Naive thymus-derived CD4-positive, alpha-beta T cell (primary cell): ENCODE results near the gene DKK3. TPM values are rescaled to one million over a fixed set of nuclear protein-coding genes. Genes with fewer than 3 reads are reported as not detected.
A peak's percentile ranks its signal among the peaks of the same experiment; 100 is the strongest.

Experiments used
- ATAC-seq: fragments of 150-1000 bp; cut with Tn5 transposase; 2 replicates; pipeline ENCODE4 v1.10.0; 2021; ENCODE audit warnings: mild to moderate bottlenecking, moderate library complexity
- CTCF ChIA-PET: fragments of 350-600 bp; sonication (Branson Sonifier 250); formaldehyde crosslinking; loops from one replicate; lab custom pipeline; 2021; ENCODE audit warnings: antibody characterized with exemption; lab: Charles Lee
- POLR2A ChIA-PET: fragments of 350-600 bp; sonication (Branson Sonifier 250); formaldehyde crosslinking; loops from one replicate; lab custom pipeline; 2021; ENCODE audit warnings: antibody characterized with exemption, inconsistent platforms; lab: Charles Lee
- DNase-seq, 9 donors: peaks; one replicate each; pipeline versions ENCODE4 v3.0.0 to v3.0.0-alpha.2; 2020 to 2022; ENCODE audit warnings: mixed read lengths in 1 of 9
- H3K27ac ChIP-seq: one replicate; pipeline ENCODE4 v1.7.0; 2013; ENCODE audit warnings: mild to moderate bottlenecking, low read depth, low read length, moderate library complexity
- H3K27me3 ChIP-seq, 2 donors: one replicate each; pipeline ENCODE4 v1.7.0; 2013; ENCODE audit warnings: low read length in 2 of 2, mild to moderate bottlenecking in 2 of 2, moderate library complexity in 2 of 2; ENCODE audit not compliant: control insufficient read depth in 2 of 2, insufficient read depth in 2 of 2
- H3K36me3 ChIP-seq, 3 experiments: 1 replicate in 2 of 3; 2 replicates in 1 of 3; pipeline ENCODE4 v1.7.0; 2013; ENCODE audit warnings: low read length in 3 of 3, mild to moderate bottlenecking in 3 of 3, moderate library complexity in 1 of 3; ENCODE audit not compliant: insufficient read depth in 3 of 3, control insufficient read depth in 2 of 3
- H3K4me1 ChIP-seq, 2 donors: one replicate each; pipeline ENCODE4 v1.7.0; 2013; ENCODE audit warnings: low read length in 2 of 2, mild to moderate bottlenecking in 2 of 2, moderate library complexity in 1 of 2; ENCODE audit not compliant: control insufficient read depth in 2 of 2, insufficient read depth in 2 of 2
- H3K4me3 ChIP-seq: 2 replicates; pipeline ENCODE4 v1.7.0; 2013; ENCODE audit warnings: mild to moderate bottlenecking, low read length
- H3K9me3 ChIP-seq, 3 experiments: 1 replicate in 2 of 3; 2 replicates in 1 of 3; pipeline ENCODE4 v1.7.0; 2013; ENCODE audit warnings: low read length in 3 of 3; ENCODE audit not compliant: control insufficient read depth in 2 of 3
- H3K27ac Mint-ChIP-seq, 9 donors: one replicate each; pipeline ENCODE4 v1.8.0; 2020 to 2022; ENCODE audit warnings: mixed read lengths in 9 of 9, mild to moderate bottlenecking in 8 of 9, moderate library complexity in 5 of 9, inconsistent platforms in 2 of 9
- H3K27me3 Mint-ChIP-seq, 5 donors: one replicate each; pipeline ENCODE4 v1.8.0; 2021 to 2022; ENCODE audit warnings: mixed read lengths in 5 of 5, mild to moderate bottlenecking in 1 of 5
- H3K36me3 Mint-ChIP-seq, 5 donors: one replicate each; pipeline ENCODE4 v1.8.0; 2020 to 2022; ENCODE audit warnings: mixed read lengths in 5 of 5, mild to moderate bottlenecking in 3 of 5, inconsistent platforms in 1 of 5
- H3K4me1 Mint-ChIP-seq, 7 donors: one replicate each; pipeline ENCODE4 v1.8.0; 2020 to 2022; ENCODE audit warnings: mixed read lengths in 7 of 7, mild to moderate bottlenecking in 3 of 7, inconsistent platforms in 1 of 7
- H3K4me3 Mint-ChIP-seq, 10 donors: one replicate each; pipeline ENCODE4 v1.8.0; 2020 to 2022; ENCODE audit warnings: mild to moderate bottlenecking in 10 of 10, mixed read lengths in 10 of 10, moderate library complexity in 6 of 10, inconsistent platforms in 2 of 10
- H3K9me3 Mint-ChIP-seq, 11 donors: one replicate each; pipeline ENCODE4 v1.8.0; 2020 to 2022; ENCODE audit warnings: mixed read lengths in 11 of 11, mild to moderate bottlenecking in 4 of 11, inconsistent platforms in 1 of 11, moderate library complexity in 1 of 11
- intact Hi-C, 2 donors: fragments of 100-400 bp; cut with micrococcal nuclease; formaldehyde crosslinking; loops; one replicate each; pipeline ENCODE4 v1.15.1; 2023
- polyA plus RNA-seq, 2 donors: library from polyadenylated mRNA; unstranded; fragments of 300-500 nt; fragmentation: Illumina TruSeq; gene quantifications; one replicate each; pipeline ENCODE4 v1.2.3, GENCODE V29; 2021
- total RNA-seq, 6 experiments: library from RNA in 5 of 6; stranded (reverse) in 5 of 6; gene quantifications; 1 replicate in 5 of 6; 2 replicates in 1 of 6; pipeline ENCODE4 v1.2.3 and lab custom pipeline; 2021 to 2026

DKK3 gene
- total and polyA plus RNA-seq, 7 experiments from 2014 or later = 0.32 to 1.4 (median 0.38) TPM; not detected in 4

DNA sequence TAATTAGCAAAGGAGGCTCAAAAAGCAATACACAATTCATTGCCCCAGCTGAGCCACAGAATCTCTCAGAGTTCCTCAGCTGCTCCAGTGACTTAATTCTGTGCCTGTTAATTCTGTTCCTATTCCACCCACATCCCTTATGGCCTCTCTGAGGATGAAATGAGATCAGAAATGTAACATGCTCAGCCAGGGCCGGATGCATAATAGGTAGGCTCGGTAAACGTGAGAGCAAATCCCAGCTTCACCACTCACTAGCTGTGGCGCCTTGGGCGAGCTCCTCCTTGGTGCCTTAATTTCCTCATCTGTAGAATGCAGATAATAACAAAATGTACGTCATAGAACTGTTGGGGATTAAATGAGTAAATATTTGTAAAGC is 42.8 kb upstream of the DKK3 start:
- Histone ChIP-seq H3K4me3 (no peak overlapping the region), H3K36me3 (no peaks in the 10 kb centered on the region), H3K4me1 (peaks cover 0 to 3% of the 10 kb centered on the region in 2 donors), H3K9me3 (no peaks in the 10 kb centered on the region), H3K27ac (no peak overlapping the region), H3K27me3 (no peaks in the 10 kb centered on the region)
- Mint-ChIP-seq H3K36me3 (no peaks in the 10 kb centered on the region), H3K27ac (no peak overlapping the region), H3K4me3 (no peak overlapping the region), H3K27me3 (peaks cover 0 to 6% (median 0%) of the 10 kb centered on the region in 5 donors), H3K4me1 (peaks cover 0 to 13% (median 3%) of the 10 kb centered on the region in 7 donors), H3K9me3 (no peaks in the 10 kb centered on the region)
- POLR2A ChIA-PET = interaction anchor here (1.0 kb wide), 1 partner anchor 233 kb away, joined by 3 read pairs; no protein-coding TSS in a partner anchor
- CTCF ChIA-PET = interaction anchor here (0.8 to 14.9 kb wide), 5 partner anchors 8 to 231 kb away, joined by 3 to 259 read pairs (median 3); no protein-coding TSS in a partner anchor
- DNase-seq (no peak), ATAC-seq (no peak)
- intact Hi-C loops = no loop called here

DNA sequence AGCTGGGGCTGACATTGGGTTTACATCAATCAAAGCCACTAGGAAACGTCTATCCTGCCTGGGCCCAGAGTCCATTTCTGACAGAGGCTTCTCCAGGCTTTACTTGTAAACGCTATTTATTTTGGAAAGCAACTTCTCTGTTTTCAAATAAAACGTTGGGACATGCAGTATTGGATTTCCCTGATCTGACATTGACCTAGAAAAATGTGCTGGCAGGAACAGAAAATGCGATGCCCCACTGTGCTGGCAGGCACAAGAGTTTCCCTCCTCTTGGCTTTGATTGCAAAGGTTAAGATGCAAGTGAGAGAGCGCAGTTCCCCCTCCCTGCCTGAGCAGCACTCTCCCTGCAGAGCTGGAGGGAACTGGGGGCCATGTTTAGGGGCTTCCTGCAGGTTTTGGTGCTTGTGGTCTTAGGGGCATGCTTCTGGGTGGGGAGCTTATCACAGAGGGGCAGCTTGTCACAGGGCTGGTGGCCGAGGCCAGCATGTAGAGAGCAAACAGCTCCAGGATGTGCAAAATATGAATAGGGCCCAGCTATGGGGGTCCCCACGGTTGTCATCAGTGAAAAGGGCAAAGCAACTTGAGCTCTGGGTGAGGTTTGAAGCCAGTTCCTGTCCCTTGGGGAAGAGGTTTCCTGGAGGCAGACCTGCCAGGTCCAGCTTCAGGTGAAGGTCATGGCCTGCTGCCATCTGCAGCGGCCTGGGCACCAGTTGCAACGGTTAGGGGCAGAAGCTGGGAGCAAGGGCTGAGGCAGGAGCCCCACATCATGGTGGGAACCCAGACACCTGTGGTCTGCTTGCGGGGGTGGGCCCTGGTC is 42.3 kb upstream of the DKK3 start:
- ChIA-PET CTCF (interaction anchor here (0.8 to 14.9 kb wide), 5 partner anchors 8 to 231 kb away, joined by 3 to 259 read pairs (median 3); no protein-coding TSS in a partner anchor), POLR2A (interaction anchor here (1.0 kb wide), 1 partner anchor 234 kb away, joined by 3 read pairs; no protein-coding TSS in a partner anchor)
- no peak overlapping the region for H3K4me3 ChIP-seq
- peaks cover 0 to 3% of the 10 kb centered on the region in 2 donors for H3K4me1 ChIP-seq
- no peaks in the 10 kb centered on the region for H3K9me3 ChIP-seq
- H3K36me3 Mint-ChIP-seq = no peaks in the 10 kb centered on the region
- ATAC-seq (no peak), DNase-seq (no peak)
- no peaks in the 10 kb centered on the region for H3K9me3 Mint-ChIP-seq
- intact Hi-C loops = no loop called here
- peaks cover 0 to 9% (median 0%) of the 10 kb centered on the region in 7 donors for H3K4me1 Mint-ChIP-seq
- H3K27ac ChIP-seq = no peak overlapping the region
- H3K4me3 Mint-ChIP-seq = no peak overlapping the region
- no peaks in the 10 kb centered on the region for H3K36me3 ChIP-seq
- peaks cover 0 to 6% (median 0%) of the 10 kb centered on the region in 5 donors for H3K27me3 Mint-ChIP-seq
- H3K27me3 ChIP-seq = no peaks in the 10 kb centered on the region
- no peak overlapping the region for H3K27ac Mint-ChIP-seq

DNA sequence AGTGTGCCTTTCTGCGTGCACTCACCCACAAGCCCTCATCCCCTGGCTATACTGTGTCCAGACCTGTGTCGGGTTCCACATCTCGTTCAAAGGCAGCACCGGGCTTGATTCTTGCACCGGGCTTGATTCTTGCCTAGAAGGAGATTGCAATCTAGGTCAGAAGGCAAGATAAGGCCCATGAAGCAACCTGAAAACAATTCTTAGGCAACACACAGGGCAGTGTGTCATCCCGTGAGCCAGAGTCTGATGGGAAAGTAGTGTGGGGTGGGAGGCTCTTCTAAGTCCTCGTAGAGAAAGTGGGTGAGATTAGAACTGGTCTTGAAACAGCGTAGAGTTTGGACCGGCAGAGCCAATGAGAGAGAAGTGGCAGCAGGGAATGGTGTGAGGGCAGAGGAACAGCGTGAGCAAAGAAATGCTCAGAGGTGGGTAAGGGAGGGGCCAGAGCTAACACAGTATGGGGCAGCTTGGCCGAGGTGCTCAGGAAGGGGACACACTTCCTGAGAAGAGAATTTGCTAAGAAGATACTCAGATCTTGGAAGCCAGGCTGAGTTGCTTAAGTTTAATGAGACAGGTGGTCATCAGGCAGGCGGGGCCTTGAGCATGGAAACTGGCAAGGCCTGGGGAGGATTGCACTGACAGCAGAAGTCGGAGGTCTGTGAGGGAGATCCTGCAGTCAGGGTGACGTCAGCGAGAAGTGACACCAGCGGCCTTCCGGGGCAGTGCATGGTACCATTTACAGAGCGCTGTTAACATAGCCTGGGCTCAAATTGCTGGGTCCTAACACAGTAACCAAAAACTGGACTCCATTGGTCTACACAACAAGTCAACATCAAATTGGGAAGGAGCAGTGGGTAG is 40.7 kb upstream of the DKK3 start:
- intact Hi-C loops = loop anchor here in 1 of 2 donors (10.0 kb wide), 2 partner anchors 846 to 1024 kb away; no protein-coding TSS in a partner anchor
- Mint-ChIP-seq H3K9me3 (no peaks in the 10 kb centered on the region), H3K27me3 (peaks cover 0 to 6% (median 0%) of the 10 kb centered on the region in 5 donors), H3K4me1 (peaks cover 0 to 13% (median 0%) of the 10 kb centered on the region in 7 donors), H3K27ac (peak overlapping the region in 1 of 9 donors; percentile 37), H3K36me3 (no peaks in the 10 kb centered on the region), H3K4me3 (no peak overlapping the region)
- ATAC-seq (peak; percentile 33), DNase-seq (no peak)
- Histone ChIP-seq H3K27me3 (no peaks in the 10 kb centered on the region), H3K9me3 (no peaks in the 10 kb centered on the region), H3K4me3 (no peak overlapping the region), H3K27ac (no peak overlapping the region), H3K4me1 (peaks cover 0 to 3% of the 10 kb centered on the region in 2 donors), H3K36me3 (no peaks in the 10 kb centered on the region)
- CTCF ChIA-PET = interaction anchor here (0.6 to 14.9 kb wide), 3 partner anchors 158 to 233 kb away, joined by 3 to 259 read pairs (median 67); no protein-coding TSS in a partner anchor
- POLR2A ChIA-PET = no interaction called here

DNA sequence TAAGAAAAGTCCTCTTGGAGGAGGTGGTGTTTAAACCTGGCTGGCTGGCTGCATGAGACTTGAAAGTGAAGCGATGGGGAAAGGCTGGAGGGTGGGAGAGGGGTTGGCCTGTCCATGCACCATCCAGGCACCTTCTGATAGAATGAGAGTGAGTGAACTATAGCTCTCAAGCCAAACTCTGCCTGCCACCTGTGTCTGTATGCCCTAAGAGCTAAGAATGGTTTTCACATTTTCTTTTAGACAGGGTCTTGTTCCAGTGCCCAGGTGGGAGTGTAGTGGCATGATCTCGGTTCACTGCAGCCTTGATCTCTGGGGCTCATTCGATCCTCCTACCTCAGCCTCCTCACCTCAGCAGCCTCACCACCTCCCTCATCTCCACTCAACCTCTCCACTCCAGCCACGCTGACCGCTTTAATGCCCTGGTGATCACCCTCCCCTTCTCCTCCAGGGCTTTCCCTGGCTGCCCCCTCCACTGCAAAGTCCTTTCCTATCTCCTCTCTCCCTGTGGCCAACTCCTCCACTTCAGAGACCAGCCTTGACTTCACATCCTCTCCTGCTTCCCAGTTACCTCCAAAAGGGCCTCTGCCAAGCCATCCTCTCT is 38.3 kb upstream of the DKK3 start:
- Mint-ChIP-seq H3K4me3 (no peak overlapping the region), H3K9me3 (no peaks in the 10 kb centered on the region), H3K36me3 (no peaks in the 10 kb centered on the region), H3K27me3 (peaks cover 0 to 6% (median 0%) of the 10 kb centered on the region in 5 donors), H3K4me1 (peaks cover 0 to 9% (median 0%) of the 10 kb centered on the region in 7 donors), H3K27ac (peak overlapping the region in 1 of 9 donors; percentile 30)
- POLR2A ChIA-PET = interaction anchor here (2.0 kb wide), 1 partner anchor 235 kb away, joined by 7 read pairs; no protein-coding TSS in a partner anchor
- H3K27ac ChIP-seq = no peak overlapping the region
- no peaks in the 10 kb centered on the region for H3K9me3 ChIP-seq
- CTCF ChIA-PET = interaction anchor here (0.6 to 14.9 kb wide), 7 partner anchors 16 to 235 kb away, joined by 3 to 259 read pairs (median 4); no protein-coding TSS in a partner anchor
- ATAC-seq = no peak
- peaks cover 0 to 3% of the 10 kb centered on the region in 2 donors for H3K4me1 ChIP-seq
- H3K27me3 ChIP-seq = no peaks in the 10 kb centered on the region
- H3K36me3 ChIP-seq = no peaks in the 10 kb centered on the region
- H3K4me3 ChIP-seq = no peak overlapping the region
- no peak for DNase-seq
- intact Hi-C loops = loop anchor here (1.0 to 10.0 kb wide), 6 partner anchors 190 to 1022 kb away; no protein-coding TSS in a partner anchor

DNA sequence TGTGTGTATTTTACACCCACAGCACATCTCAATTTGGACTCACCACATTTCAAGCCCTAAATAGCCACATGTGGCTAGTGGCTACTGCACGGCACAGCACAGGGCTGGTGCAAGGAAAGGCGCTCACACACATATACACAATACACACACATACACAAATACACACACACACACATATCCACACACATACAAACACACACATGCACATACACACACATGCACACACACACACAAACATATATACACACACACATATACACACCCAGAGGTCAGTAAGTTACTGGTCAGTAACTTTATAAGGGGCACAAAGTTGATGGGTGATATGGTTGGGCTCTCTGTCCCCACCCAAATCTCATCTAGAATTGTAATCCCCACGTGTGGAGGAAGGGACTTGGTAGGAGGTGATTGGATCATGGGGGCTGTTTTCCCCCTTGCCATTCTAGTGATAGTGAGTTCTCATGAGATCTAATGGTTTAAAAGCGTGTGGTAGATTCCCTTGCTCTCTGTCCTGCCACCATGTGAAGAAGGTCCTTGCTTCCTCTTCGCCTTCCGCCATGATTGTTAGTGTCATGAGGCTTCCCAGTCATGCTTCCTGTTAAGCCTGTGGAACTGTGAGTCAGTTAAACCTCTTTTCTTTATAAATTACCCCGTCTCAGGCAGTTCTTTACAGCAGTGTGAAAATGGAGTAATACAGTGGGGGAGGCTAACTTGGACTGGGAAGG is 37.6 kb upstream of the DKK3 start:
- Histone ChIP-seq H3K4me1 (peaks cover 0 to 3% of the 10 kb centered on the region in 2 donors), H3K27me3 (no peaks in the 10 kb centered on the region), H3K9me3 (no peaks in the 10 kb centered on the region), H3K27ac (no peak overlapping the region), H3K36me3 (no peaks in the 10 kb centered on the region), H3K4me3 (no peak overlapping the region)
- Mint-ChIP-seq H3K4me3 (no peak overlapping the region), H3K27me3 (peaks cover 0 to 7% (median 0%) of the 10 kb centered on the region in 5 donors), H3K4me1 (peaks cover 0 to 9% (median 0%) of the 10 kb centered on the region in 7 donors), H3K36me3 (no peaks in the 10 kb centered on the region), H3K9me3 (no peaks in the 10 kb centered on the region), H3K27ac (peak overlapping the region in 1 of 9 donors; percentile 3)
- ChIA-PET POLR2A (interaction anchor here (2.0 kb wide), 1 partner anchor 235 kb away, joined by 7 read pairs; no protein-coding TSS in a partner anchor), CTCF (interaction anchor here (0.6 to 14.9 kb wide), 5 partner anchors 19 to 246 kb away, joined by 3 to 259 read pairs (median 20); no protein-coding TSS in a partner anchor)
- ATAC-seq (no peak), DNase-seq (no peak)
- intact Hi-C loops = loop anchor here (2.0 to 10.0 kb wide), 4 partner anchors 257 to 1021 kb away; no protein-coding TSS in a partner anchor
